Neural crest cell (in vitro differentiated cells): ENCODE results near the gene TAGAP. TPM values are rescaled to one million over a fixed set of nuclear protein-coding genes. Genes with fewer than 3 reads are reported as not detected.

Experiments used
- DNase-seq: peaks from one replicate; pipeline ENCODE4 v3.0.0; 2021; ENCODE audit warnings: low read depth, mixed read lengths, low spot score
- H3K27ac Mint-ChIP-seq: one replicate; pipeline ENCODE4 v1.8.0; 2021; ENCODE audit warnings: mild to moderate bottlenecking, mixed read lengths; ENCODE audit not compliant: unreplicated experiment
- H3K27me3 Mint-ChIP-seq: 2 replicates; pipeline ENCODE4 v1.8.0; 2021; ENCODE audit warnings: low read depth, mild to moderate bottlenecking, mixed read lengths
- H3K36me3 Mint-ChIP-seq: 2 replicates; pipeline ENCODE4 v1.8.0; 2021; ENCODE audit warnings: low read depth, mild to moderate bottlenecking, mixed read lengths
- H3K4me1 Mint-ChIP-seq: 2 replicates; pipeline ENCODE4 v1.8.0; 2021; ENCODE audit warnings: mixed read lengths
- H3K4me3 Mint-ChIP-seq: one replicate; pipeline ENCODE4 v1.8.0; 2021; ENCODE audit warnings: mild to moderate bottlenecking, mixed read lengths
- H3K9me3 Mint-ChIP-seq: 2 replicates; pipeline ENCODE4 v1.8.0; 2021; ENCODE audit warnings: mixed read lengths
- total RNA-seq: library from RNA; stranded (reverse); gene quantifications from 2 replicates; pipeline ENCODE4 v1.2.1, GENCODE V29; 2021
- TF ChIP-seq, protein P1 (sequence below): fragments of 200-600 bp; sonication (generic); conservative IDR thresholded peaks from 2 replicates; pipeline ENCODE4 v1.5.0; 2021; ENCODE audit warnings: antibody characterized with exemption, mild to moderate bottlenecking

Gene TAGAP
- total RNA-seq, 1 donor from 2014 or later: not detected

DNA sequence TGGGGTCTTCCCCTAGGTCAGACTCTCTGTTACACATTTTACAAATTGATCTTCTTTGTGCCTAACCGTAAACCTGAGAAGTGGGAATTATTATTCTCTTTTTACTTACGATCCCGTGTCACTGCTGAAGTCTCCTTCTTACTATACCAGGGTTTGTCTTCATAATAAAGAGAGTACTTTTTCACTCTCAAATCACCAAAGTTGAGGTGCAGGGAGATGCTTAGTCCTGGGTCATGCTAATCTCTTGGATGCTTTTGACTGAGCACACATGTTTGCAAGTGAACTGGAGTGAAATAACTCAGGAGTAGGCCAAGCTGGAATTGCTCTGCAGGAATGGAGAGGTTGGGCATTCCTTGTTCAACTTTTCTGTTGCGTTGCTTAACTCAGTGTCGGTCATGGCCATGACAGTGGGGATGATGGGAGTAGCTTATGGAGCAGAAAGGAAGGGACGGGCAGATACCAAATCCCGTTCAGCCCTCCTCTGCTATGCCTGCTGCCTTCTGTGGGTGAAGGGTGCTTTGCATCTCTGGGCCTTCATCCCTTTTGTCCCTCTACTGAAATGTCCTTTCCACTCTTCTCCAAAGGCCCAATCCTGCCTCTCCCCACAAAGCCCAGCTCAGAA, 15.2 kb upstream of the TAGAP start:
- Mint-ChIP-seq H3K4me1 (peaks cover 4% of the 10 kb centered on the region), H3K27me3 (peaks cover 43% of the 10 kb centered on the region), H3K36me3 (no peaks in the 10 kb centered on the region), H3K4me3 (no peak overlapping the region), H3K27ac (no peak overlapping the region), H3K9me3 (no peaks in the 10 kb centered on the region)
- TF ChIP-seq, protein P1, sequence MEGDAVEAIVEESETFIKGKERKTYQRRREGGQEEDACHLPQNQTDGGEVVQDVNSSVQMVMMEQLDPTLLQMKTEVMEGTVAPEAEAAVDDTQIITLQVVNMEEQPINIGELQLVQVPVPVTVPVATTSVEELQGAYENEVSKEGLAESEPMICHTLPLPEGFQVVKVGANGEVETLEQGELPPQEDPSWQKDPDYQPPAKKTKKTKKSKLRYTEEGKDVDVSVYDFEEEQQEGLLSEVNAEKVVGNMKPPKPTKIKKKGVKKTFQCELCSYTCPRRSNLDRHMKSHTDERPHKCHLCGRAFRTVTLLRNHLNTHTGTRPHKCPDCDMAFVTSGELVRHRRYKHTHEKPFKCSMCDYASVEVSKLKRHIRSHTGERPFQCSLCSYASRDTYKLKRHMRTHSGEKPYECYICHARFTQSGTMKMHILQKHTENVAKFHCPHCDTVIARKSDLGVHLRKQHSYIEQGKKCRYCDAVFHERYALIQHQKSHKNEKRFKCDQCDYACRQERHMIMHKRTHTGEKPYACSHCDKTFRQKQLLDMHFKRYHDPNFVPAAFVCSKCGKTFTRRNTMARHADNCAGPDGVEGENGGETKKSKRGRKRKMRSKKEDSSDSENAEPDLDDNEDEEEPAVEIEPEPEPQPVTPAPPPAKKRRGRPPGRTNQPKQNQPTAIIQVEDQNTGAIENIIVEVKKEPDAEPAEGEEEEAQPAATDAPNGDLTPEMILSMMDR: no peak
- no peak for DNase-seq

- H3K9me3 Mint-ChIP-seq: peaks cover 2% of the 10 kb centered on the region
- no peaks in the 10 kb centered on the region for H3K36me3 Mint-ChIP-seq
- H3K4me3 Mint-ChIP-seq: no peak overlapping the region
- peaks cover 34% of the 10 kb centered on the region for H3K27me3 Mint-ChIP-seq
- TF ChIP-seq, protein P1: no peak
- no peak for DNase-seq
- peaks cover 4% of the 10 kb centered on the region for H3K4me1 Mint-ChIP-seq
- no peak overlapping the region for H3K27ac Mint-ChIP-seq
Measured at GRCh38 chr6:159059141-159059540, 14.3 kb upstream of the TAGAP start.

GRCh38 chr6:159056899-159057298, 12.1 kb upstream of the TAGAP start:
- no peaks in the 10 kb centered on the region for H3K36me3 Mint-ChIP-seq
- H3K27ac Mint-ChIP-seq: no peak overlapping the region
- DNase-seq: no peak
- H3K4me1 Mint-ChIP-seq: peaks cover 4% of the 10 kb centered on the region
- peaks cover 2% of the 10 kb centered on the region for H3K9me3 Mint-ChIP-seq
- TF ChIP-seq, protein P1: no peak
- no peak overlapping the region for H3K4me3 Mint-ChIP-seq
- H3K27me3 Mint-ChIP-seq: peaks cover 19% of the 10 kb centered on the region

- TF ChIP-seq, protein P1: no peak
- Mint-ChIP-seq H3K4me3 (no peak overlapping the region), H3K4me1 (peaks cover 4% of the 10 kb centered on the region), H3K36me3 (no peaks in the 10 kb centered on the region), H3K9me3 (peaks cover 2% of the 10 kb centered on the region), H3K27ac (no peak overlapping the region), H3K27me3 (peaks cover 19% of the 10 kb centered on the region)
- DNase-seq: no peak
Measured at GRCh38 chr6:159056432-159056831, 11.6 kb upstream of the TAGAP start.

DNA sequence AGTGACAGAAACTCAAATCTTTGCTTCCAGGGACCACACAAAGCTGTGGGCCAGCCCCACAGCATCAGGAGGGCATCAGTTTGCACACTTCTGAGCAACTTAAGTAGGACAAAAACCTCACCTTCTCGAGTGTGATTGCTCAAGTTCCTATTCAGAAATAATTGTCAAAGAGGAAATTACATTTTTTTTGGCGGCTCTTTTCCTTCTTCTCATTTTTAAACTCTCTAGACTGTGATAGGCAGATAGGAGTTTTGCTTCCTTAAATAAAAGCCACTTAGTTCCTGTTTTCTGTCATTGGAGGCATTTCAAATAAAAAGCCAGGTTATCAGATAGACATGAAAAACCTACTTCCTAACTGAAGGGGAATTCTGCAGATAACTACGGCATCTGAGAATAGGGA, 11.2 kb upstream of the TAGAP start:
- DNase-seq: no peak
- Mint-ChIP-seq H3K27ac (no peak overlapping the region), H3K9me3 (peaks cover 2% of the 10 kb centered on the region), H3K36me3 (no peaks in the 10 kb centered on the region), H3K4me1 (peaks cover 4% of the 10 kb centered on the region), H3K4me3 (no peak overlapping the region), H3K27me3 (peaks cover 19% of the 10 kb centered on the region)
- TF ChIP-seq, protein P1: no peak
